ENCODE results near the gene KIF4A. TPM values are rescaled to one million over a fixed set of nuclear protein-coding genes. Genes with fewer than 3 reads are reported as not detected.

The KIF4A gene, protein sequence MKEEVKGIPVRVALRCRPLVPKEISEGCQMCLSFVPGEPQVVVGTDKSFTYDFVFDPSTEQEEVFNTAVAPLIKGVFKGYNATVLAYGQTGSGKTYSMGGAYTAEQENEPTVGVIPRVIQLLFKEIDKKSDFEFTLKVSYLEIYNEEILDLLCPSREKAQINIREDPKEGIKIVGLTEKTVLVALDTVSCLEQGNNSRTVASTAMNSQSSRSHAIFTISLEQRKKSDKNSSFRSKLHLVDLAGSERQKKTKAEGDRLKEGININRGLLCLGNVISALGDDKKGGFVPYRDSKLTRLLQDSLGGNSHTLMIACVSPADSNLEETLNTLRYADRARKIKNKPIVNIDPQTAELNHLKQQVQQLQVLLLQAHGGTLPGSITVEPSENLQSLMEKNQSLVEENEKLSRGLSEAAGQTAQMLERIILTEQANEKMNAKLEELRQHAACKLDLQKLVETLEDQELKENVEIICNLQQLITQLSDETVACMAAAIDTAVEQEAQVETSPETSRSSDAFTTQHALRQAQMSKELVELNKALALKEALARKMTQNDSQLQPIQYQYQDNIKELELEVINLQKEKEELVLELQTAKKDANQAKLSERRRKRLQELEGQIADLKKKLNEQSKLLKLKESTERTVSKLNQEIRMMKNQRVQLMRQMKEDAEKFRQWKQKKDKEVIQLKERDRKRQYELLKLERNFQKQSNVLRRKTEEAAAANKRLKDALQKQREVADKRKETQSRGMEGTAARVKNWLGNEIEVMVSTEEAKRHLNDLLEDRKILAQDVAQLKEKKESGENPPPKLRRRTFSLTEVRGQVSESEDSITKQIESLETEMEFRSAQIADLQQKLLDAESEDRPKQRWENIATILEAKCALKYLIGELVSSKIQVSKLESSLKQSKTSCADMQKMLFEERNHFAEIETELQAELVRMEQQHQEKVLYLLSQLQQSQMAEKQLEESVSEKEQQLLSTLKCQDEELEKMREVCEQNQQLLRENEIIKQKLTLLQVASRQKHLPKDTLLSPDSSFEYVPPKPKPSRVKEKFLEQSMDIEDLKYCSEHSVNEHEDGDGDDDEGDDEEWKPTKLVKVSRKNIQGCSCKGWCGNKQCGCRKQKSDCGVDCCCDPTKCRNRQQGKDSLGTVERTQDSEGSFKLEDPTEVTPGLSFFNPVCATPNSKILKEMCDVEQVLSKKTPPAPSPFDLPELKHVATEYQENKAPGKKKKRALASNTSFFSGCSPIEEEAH
- total RNA-seq: 10 to 100 TPM; 11.7 to 20.6 TPM

DNA sequence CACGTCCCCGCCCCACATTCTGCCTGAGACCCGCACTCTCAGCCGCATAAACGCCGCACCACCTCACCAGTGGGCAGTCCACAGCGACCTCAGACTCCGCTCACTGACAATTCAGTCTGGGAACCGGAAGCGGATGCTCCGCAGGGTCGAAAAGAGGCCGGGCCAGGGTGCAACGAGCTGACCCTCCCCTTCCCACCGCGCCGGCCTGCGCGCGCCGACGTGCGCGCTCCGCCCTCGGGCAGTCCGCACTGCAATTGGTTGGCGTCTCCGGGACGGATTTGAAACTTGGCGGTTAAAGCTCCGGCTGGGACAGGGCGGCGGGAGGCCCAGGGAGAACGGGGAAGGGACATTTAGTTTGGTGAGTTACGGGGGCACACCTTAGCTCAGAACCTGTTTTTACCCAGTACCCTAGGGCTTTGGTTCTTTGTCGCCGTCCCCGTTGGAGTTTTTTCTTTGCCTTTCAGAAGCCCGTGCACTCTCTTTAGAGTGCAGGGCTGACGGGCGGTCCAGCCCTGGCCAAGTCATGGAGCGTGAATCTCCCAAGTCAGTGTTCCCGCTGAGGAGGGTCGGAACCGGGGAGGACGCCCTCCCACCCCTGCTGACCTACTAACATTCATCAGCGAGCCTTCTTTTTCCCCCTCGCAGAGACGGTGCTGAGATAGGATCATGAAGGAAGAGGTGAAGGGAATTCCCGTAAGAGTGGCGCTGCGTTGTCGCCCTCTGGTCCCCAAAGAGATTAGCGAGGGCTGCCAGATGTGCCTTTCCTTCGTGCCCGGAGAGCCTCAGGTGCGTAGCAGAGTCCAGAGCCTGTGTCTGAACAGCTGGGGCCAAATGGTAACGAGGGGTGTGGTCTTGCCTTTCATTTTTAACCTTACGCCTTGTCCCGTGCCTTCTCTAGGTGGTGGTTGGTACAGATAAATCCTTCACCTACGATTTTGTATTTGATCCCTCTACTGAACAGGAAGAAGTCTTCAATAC lies at the start of gene KIF4A, which contains the start of gene PDZD11:
Gene KIF4A (plus strand): TSS at position 312 of the 978 bp plus-strand sequence. CDS start 355 bp downstream, at position 667.
Gene PDZD11 (minus strand): TSS at position 135 of the 978 bp plus-strand sequence. CDS start 586 bp downstream, outside the sequence.

DNA sequence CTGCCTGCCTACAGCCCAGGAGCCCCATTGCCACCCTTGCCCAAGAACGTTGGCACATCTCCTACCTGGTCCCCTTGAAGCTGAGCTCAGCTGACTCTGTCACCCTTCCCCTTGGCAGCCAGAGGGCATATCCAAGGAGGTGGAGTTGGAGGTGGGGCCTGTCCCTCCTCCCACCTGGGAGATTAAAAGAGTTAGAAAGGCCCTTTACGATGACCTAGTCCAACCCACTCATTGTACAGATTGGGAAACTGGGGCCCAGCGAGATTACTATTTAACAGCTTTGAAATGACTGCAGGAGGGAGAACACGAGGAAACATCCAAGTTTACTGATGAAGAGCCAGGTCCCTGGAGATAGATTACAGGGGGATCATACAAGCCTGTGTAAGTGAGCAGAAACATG lies 29.8 kb upstream of the KIF4A start, which contains the start of gene P2RY4:
Gene P2RY4 (minus strand): TSS at position 101 of the 400 bp plus-strand sequence. CDS start 580 bp downstream, outside the sequence.

DNA sequence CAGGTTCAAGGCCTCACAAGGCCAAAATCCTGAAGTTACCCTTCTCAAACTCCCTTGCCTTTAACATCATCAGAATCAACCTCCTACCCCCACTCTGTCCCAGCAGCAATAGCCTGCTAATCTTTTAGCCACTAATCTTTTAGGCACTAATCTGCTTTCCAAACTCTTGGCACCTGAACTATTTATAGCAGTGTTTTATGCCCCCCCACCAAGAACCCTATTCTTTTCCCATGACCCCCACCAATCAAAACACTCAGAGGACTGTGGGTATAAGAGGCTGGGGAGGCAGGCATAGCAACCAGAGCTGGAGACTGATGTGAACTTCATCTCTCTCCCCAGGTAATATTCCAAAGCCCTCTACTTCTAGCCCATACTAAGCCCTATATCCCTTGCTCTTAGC lies 21.9 kb upstream of the KIF4A start, which contains the start of gene ARR3:
Gene ARR3 (plus strand): TSS at position 301 of the 400 bp plus-strand sequence. CDS start 1,052 bp downstream, outside the sequence.

DNA sequence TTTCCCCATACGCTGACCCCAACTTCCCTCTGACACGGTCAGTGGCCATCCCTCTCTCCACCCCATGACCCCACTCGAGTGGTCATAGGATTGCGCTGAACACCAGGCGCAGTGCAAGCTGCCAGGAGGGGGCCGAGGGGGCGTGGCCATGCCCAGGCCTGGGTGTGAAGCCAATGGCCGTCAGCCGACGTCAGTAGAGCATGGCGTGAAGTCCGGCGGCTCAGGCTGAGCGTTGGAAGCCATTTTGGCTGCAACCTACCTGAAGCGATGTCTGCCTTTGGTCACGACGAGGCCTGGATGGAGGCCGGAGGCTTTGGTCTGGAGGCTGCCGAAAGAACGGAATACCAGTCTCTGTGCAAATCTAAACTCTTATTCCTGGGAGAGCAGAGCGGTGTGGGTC lies 8.0 kb upstream of the KIF4A start, which contains the start of gene RAB41:
Gene RAB41 (plus strand): TSS at position 222 of the 400 bp plus-strand sequence. CDS start 46 bp downstream, at position 268.

GRCh38 chrX:70422851-70423341 lies 133.0 kb downstream of the KIF4A start, which contains the start of gene GDPD2:
Gene GDPD2 (plus strand): TSS chrX:70423314. CDS start chrX:70424985, 1,671 bp downstream.

DNA sequence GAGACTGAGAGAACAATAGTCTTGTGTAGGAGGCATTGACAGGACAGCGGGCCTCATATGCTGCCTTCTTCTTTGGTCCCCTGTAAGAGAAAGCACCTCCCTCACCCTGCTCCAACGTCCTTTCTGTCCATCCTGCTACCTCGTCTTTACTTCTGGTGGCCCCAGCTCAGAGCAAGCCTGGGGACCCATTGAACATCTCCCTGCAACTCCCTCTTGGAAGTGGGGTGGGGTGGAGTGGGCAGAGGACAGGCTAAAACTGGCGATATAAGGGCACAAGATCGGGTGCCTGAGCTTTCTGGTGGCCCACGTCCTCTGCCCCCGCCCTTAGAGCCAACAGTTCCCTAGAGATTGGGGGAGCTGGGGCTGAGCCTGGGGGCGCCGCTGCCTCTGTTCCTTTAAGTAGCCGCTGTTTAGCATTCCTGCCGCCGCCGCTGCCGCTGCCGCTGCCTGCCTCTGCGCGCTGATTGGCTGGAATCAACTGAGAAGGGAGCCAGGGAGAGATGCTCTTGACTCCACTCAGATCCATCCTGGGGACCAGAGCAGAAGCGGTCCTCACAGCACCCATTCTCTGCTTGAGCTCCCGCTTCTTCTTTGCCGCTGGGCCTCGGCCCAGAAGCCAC lies 154.5 kb downstream of the KIF4A start, which contains the start of gene DLG3:
Gene DLG3 (plus strand): TSS at position 510 of the 620 bp plus-strand sequence. CDS start 367 bp downstream, outside the sequence.

Small RNA genes lying within 50 kb of the gene (small RNA-seq; reads per million reads assigned to genes)
- gene RNA5SP507 (0 to 0.04 reads per million in 2 donors), gene RNU4-81P (0 reads per million in 2 donors), gene RNY4P23 (1.8 to 2.1 reads per million in 2 donors)

Other genes starting within 250 kb of the KIF4A start
- not detected for gene AWAT2, start 240.2 kb upstream of the KIF4A start, total RNA-seq
- not detected for gene OTUD6A, start 227.6 kb upstream of the KIF4A start, total RNA-seq
- gene IGBP1, start 156.7 kb upstream of the KIF4A start, total RNA-seq: 10 to 100 TPM; 32.7 to 50.6 TPM
- gene DGAT2L6, start 112.6 kb upstream of the KIF4A start, total RNA-seq: not detected
- not detected for gene AWAT1, start 55.4 kb upstream of the KIF4A start, total RNA-seq
- gene P2RY4, start 29.9 kb upstream of the KIF4A start, total RNA-seq: under 1 TPM in 1 of 2 donors, not detected in 1; 0.34 TPM
- gene ARR3, start 21.8 kb upstream of the KIF4A start, total RNA-seq: not detected
- gene RAB41, start 7.9 kb upstream of the KIF4A start, total RNA-seq: not detected
- 10 to 100 TPM; 54.0 to 64.3 TPM for gene PDZD11, start 177 bp upstream of the KIF4A start, total RNA-seq
- gene GDPD2, start 133.2 kb downstream of the KIF4A start, total RNA-seq: not detected
- 1 to 10 TPM; 1.7 to 3.7 TPM for gene DLG3, start 154.7 kb downstream of the KIF4A start, total RNA-seq

Measured in melanocyte of skin (primary cell).